HG03064 (cell line): ENCODE results near the gene DENND11.

Experiments
- ATAC-seq: cut with Tn5 transposase; IDR thresholded peaks from one replicate; pipeline ENCODE4 v1.9.1; 2021; ENCODE audit warnings: low read depth; ENCODE audit not compliant: unreplicated experiment

DENND11 gene

DNA sequence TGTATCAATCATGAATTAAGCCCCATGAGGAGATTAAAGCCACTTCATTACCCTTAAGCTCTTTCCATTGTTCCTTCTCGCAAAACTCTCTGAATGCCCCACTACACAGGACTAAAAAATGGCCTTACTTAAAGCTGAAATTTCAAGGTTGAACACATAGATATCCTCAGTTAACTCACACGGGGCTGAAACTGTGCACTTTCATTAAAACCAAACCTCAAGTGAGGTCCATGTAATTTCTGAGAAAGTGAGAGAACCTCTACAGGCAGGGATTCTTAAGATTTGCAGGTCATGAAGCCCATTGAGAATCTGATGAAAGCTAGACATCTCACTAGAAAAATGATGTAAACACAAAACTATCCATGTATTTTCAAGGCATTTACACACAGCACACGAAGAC, 15.9 kb downstream of the DENND11 start:
- ATAC-seq = no peak

DNA sequence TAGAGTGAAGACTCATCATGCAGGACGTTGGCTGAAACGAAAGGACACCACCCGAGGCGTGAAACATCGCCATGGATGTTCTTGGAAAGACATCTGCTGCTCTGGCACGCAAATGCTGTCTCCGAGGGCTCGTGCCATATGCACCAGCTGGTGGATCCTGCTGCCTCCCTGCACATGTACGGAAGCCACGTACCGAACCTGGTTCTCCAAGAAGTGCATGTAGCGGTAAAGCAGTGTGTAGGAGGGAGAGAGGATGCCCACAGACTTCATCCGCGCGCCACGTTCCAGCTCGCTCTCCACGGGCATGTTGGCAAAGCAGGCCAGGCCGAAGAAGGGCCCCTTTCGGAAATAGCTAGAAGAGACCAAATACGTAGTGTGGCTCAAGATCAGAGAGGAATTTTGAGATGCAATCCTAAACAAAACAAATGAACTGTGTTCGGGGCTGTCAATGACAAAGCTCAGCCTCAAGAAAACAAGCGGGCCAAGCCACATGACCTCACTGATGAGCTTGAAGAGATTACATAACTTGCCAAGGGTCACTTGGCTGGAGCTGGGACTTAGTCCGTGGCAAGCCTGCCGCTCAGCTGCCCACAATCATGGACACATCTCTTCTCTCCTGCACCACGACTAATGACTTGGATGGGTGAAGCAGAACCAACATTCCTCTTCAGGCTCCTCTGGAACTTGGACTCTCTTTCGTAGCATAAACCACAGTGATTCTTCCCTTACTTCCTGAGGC, 16.5 kb downstream of the DENND11 start:
- no peak for ATAC-seq

DNA sequence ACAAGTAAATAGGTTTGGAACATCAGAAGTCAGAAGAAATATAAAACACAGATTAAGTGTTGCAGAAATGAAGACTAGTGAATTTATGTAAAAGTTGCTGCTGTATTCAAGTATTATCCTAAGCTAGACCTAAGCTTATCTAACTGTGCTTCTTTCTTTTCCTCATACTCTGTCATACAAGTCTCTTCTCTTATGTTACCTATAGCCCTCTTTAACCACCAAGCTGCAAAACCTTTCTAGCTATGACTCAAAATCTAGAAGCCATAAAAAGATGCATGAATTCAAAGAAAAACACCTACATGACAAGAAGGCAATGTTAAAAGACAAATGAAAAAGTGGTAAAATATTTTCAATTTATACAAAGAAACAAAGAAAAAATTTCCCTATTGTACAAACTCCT, 23.0 kb downstream of the DENND11 start:
- no peak for ATAC-seq

DNA sequence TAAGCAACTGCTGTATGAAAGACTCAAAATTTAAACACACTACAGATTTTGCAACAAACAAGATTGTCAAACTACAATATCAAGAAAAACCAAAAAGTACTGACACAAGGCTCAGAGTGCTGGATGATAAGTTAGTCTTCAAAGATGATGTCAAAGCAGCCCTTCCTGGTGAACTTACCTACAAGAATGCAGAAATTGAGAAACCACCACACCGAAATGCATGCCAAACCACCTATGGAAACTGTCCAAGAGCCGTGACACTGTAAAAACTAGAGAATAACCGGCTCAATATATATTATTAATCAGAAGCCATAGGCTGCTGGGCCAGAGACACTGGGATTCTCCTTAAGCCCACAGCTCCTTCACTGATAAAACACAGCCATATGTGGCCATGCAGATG, 25.3 kb downstream of the DENND11 start:
- no peak for ATAC-seq

DNA sequence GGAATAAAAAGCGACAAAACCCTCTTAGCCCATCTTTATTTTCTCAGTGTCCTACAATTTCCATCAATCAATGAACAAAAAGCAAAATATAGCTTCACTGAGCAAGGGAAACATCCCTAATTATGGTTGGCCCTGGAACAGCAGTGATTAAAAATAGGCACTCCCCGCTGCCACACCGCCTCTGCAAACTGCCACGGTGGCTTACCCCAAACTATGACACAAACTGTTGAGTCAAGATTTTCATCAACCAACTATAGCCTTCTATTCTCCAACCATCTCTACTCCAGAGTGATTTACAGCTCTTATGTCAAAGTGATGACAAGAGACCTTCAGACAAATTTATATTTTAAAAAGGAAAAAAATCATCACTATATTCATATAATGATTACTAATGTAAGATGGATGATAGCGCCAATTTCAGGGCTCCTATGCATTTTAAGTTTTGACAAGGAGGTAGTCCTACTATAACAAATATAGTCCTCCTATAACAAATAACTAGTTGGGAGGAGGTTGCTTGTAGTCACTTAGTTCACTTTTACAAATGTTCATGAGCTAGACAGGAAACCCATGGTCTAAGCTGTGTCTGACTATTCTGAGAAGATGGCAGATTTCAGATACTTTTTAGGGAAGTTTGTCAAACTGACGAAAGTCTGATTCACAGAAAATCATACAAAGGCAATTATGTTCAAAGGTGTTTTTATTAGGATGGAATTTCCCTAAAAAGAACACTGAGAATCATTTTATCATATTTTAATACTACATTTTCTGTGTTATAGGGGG, 26.3 kb downstream of the DENND11 start:
- ATAC-seq = no peak

DNA sequence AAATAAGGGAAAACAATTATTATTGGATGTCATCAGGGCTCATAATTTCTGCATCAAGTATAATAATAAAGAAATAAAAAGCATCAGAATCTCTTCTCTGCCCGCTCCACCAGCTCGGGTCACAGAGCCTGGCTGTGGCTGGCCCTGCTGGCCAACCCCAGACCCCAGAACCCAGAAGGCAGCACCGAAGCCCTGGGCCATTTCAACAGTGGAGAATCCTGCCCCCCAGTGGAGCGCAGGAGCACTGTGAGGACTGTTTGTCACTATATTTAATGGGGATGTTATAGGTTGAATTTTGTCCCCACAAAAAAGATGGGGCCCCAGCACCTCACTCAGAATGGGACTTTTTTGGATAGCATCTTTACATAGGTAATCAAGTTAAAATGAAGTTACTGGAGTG, 27.3 kb downstream of the DENND11 start:
- no peak for ATAC-seq

DNA sequence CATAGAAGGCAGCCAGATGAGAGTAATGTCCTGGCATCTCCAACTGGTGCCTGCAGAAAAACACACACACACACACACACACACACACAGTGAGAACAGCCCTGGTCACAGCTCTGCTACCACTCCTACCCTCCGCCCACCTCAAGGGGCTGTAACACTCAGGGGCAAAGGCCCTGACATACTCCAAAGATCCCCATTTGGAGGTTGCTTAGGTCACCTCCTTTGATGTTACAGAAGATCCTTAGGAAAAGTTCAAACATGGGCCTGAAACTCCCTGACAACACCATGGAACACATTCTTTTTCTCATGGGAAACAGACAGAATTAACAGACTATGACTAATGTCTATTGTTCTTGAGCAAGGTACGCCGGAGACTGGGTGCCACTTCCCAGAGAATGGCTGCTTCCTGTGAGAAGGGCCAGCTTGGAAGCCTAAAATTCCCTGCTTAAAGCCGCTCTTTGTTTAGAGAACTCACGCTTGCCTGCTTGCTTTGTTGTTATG, 27.7 kb downstream of the DENND11 start:
- ATAC-seq = no peak

DNA sequence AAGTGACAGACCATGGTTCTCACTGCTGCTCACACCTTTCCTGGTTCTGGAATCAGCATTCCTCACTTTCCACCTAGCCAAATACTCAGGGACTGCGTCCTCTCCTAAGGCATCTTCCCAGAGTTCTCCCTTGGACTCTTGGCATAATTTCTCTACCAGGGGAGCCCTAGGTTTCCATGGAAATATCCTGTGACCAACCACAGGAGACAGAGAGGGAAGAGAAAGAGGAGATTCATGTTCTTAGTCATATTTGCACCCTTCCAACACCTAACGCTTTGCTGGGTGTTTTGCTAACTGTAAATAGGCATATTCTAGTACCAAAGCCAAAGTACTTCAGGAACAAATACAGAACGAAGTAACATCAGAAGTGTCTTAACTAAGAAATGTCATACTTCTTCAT, 28.6 kb downstream of the DENND11 start:
- no peak for ATAC-seq

DNA sequence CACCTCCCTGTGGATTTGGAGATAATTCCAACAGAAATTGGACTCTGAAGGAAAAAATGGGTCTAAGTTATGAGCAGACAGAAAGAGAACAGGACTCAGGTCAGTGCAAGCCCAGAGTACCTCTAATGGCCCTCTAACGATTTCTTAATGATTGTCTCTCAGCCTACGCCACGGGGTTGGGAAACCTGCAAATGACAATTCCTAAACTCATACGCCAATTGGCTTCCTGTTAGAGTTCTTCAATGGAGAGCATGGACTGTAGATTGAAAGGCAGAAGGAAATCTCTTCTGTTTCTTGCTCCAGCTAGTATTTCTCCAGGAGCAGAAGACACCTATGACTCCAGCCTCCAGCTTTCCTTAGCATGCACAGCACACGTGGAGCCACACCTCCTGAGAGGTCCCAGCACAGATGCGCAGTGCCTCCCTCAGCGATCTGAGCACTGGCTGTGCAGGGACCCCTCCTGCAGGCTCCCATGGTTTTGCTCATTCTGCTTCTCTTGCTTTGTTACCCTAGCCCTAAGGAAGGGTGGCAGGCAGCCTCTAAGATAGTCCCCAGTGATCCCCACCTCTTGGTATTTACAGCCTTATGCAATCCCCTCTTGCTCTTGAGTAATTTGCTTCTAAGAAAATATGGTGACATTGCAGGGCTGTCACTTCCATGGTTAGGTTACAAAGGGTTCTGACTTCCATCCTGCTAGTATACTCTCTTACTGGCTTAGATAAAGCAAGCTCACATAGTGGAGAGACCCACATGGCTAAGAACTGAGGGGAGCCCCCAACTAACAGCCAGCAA, 30.1 kb downstream of the DENND11 start:
- no peak for ATAC-seq

DNA sequence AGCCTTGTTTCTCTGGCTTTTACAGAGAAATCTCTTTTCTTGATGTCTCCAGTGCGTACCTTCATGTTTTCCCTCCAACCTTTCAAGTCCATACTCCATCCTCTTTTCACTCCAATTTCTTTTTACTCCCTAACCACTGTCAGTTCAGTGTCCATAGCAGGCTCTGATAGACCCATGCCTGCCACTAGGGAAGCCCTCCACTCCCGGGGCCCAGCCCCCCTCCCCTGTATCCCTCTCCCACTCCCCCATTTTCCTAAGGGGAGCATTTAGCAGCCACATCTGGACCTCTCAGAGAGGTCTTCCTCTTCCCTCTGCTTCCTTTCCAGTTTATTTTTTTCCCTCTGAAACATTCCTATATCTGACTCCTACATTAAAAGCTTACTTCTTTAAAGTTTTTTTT, 33.1 kb downstream of the DENND11 start:
- no peak for ATAC-seq

DNA sequence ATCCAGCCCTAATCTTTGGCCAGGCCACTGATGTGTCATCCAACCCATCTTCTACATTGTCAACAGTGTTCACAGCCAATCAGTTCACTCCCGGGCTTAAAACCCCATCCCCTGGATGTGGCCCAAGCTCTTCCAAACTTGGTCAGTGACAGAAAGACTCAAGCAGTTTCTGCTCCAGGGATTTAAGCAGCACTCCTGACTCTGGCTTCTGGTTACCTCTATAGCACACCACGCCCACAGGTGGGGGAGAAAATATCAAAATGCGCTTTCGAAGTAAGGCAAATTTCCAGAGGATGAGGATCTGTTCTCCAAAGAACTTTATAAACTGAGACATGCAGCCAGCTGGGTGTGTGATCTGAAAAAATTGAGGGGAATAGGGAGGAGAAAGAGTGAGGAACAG, 35.9 kb downstream of the DENND11 start:
- ATAC-seq = no peak

DNA sequence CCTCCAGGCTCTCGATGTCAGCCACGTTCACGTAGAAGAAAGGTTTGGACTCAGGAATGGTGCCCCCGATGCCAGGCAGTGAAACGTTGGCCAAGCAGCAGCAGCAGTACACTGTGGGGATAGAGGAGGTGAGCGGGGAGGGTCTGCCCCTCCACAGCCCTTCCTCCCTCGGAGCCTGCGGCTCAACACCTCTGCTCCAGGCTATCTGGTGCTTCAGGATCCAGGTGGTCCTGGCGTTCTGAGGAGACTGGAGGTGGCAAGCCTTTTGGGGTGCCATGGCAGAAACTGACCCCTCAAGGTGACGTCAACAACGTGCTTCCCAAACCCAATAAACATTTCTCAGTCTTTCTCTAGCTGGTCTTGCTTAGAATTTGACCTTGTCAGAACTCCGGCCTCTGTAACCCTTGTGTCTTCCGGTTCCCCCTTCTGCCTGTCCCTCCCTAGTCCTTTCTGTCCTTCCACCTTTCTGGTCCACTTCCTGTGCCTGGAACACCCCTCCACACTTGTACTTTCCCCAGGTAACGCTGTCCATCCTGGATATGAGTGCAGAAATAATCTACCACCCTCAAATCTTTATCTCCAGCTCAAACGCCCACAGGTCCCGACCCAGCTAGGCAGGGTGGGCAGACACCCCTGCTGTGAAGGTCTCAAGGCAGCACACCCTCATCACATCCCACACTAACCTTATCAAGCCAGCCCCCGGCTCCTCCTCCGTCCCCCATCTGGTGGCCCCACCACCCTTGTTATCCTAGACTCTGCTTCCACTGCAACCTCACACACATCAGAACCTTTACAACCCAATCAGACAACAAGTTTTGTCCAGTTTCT, 36.5 kb downstream of the DENND11 start:
- ATAC-seq = no peak

DNA sequence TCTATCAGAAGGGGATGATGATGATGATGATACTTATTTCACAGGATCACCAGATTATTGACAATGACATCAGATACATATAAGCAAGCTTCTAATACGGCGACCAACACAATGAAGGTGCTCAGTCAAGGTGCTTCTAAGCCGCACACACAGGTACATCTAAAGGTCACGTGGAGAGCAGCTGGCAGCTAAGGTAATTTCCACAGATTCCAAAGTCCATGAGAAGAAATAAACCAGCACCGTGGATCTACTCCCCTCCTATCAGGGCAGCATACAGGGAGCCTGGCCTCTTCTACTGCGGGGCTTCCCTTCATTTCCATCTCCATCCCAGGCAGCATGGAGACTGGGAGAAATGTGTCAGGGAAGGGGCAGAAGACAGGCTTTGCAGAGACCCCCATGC, 37.5 kb downstream of the DENND11 start:
- no peak for ATAC-seq

DNA sequence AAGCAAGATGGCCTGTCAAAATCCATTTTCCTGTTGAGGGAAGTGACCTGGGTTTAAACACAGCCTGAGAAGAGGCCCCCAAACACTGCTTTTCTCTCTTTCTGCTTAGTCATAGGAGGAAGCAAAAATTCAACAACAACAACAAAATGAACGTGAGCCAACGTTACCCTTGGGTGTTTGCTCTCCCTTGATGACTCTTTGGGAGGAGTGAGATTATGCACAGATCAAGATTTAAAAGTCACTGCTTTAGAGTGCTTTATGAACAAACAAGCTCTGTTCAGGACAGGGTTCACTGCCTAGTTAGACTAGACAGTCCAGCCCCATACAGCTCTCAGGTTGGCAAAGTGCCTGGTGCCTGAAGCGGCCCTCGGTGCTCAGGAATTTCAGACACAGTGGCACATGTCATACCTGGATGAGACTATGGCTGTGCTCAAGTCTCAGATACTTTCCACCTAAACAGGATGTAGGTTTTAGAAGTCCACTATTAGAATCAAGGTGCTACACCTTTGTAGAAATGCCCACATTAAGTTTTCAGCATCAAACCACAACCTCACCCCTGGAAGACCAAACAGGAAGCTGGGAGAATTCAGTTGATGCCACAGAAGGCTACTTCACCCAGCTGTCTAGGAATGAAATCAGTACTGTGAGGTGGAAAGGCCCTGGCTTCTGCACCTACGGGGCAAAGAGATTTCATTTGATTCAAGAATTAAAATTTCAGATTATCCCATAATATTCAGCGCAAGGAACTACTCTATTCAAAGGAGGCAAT, 38.7 kb downstream of the DENND11 start:
- ATAC-seq = no peak

DNA sequence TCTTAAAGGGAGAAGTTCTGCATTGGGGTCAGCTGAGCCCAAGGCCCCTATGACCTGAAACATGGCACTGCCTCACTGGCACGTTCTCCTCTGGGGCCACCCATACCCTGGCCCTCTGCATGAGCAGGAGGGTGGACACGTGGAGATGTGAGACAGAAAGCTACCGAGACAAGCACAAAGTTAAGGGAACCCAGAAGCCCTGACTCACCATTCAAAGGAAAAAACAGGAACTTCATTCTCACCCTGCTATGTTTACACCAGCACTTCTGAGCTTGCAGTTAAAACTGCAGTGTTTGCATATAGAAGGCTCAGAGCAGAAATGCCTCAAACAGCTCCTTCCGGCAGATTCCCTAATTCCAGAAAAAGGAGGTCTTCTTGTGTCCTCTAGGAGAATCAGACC, 41.7 kb downstream of the DENND11 start:
- no peak for ATAC-seq

DNA sequence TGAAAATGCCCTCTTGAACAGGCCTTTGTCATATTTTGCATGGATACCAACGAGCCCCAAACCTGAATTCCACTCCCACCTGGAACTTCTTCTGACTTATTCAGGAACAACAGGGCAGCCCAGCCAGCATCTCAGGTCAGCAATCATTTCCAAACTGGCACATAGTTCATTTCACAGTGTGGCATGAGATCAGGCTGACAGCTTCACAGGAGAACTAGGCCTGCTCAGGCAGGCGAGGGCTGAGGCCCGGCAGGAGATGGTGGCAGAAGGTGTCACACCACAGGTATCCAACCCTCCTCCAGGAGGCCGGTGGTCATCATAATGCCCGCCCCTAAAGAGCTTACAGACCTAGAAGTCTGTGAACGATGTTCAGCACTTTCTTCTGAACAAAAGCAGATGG, 42.5 kb downstream of the DENND11 start:
- ATAC-seq = no peak

DNA sequence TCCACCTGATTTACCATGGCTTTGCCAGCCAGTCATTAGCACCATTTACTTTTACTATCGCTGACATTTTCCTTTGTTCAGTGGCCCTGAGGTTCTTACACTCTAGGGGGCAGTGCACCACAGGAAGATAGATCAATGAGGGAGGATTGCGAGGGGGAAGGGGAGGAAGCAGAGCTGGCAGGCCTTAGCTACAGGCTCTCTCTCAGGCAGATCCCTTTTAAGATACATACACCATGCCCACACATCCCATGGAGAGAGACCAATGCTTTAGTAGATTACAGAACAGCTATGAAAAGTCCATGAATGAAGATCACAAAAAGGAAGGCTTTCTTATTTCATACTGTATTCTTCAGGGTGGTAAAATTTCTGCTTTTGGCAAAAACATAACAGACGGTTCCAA, 47.4 kb downstream of the DENND11 start:
- ATAC-seq = peak; percentile 69

DNA sequence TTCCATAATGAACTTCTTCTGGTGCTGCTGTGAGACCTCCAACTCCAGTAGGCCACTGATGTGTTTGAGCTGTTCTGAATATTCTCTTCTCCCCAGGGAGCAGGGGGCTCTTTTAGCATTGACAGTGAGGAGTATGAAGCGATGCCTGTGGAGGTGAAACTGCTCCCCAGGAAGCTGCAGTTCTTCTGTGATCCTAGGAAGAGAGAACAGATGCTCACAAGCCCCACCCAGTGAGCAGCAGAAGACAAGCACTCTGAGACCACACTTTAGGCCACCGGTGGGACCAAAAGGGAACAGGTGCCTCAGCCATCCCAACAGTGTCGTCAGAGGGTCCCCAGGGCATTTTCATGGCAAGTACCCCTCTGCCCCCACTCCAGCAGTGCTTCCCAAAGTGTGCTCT, 49.3 kb downstream of the DENND11 start:
- ATAC-seq = no peak
